ENCODE results near the gene ZNF469.
A peak's percentile ranks its signal among the peaks of the same experiment; 100 is the strongest.
"Not testable (repeated sequence)": the region's sequence is repeated elsewhere in the genome, so short reads cannot be mapped to it uniquely, and the experiment has no call there.

ZNF469 gene

GRCh38 chr16:88356124-88356726, 26.5 kb upstream of the ZNF469 start:
- DNase-seq (ENCODE audit: low read depth): peak; percentile 48
- TF ChIP-seq, protein P1, sequence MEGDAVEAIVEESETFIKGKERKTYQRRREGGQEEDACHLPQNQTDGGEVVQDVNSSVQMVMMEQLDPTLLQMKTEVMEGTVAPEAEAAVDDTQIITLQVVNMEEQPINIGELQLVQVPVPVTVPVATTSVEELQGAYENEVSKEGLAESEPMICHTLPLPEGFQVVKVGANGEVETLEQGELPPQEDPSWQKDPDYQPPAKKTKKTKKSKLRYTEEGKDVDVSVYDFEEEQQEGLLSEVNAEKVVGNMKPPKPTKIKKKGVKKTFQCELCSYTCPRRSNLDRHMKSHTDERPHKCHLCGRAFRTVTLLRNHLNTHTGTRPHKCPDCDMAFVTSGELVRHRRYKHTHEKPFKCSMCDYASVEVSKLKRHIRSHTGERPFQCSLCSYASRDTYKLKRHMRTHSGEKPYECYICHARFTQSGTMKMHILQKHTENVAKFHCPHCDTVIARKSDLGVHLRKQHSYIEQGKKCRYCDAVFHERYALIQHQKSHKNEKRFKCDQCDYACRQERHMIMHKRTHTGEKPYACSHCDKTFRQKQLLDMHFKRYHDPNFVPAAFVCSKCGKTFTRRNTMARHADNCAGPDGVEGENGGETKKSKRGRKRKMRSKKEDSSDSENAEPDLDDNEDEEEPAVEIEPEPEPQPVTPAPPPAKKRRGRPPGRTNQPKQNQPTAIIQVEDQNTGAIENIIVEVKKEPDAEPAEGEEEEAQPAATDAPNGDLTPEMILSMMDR (conservative IDR thresholded peaks at IDR 0.05; ENCODE audit: low read depth, low read length): no peak
- no peak overlapping the region for H3K4me3 ChIP-seq (ENCODE audit: low read depth, low read length)

DNA sequence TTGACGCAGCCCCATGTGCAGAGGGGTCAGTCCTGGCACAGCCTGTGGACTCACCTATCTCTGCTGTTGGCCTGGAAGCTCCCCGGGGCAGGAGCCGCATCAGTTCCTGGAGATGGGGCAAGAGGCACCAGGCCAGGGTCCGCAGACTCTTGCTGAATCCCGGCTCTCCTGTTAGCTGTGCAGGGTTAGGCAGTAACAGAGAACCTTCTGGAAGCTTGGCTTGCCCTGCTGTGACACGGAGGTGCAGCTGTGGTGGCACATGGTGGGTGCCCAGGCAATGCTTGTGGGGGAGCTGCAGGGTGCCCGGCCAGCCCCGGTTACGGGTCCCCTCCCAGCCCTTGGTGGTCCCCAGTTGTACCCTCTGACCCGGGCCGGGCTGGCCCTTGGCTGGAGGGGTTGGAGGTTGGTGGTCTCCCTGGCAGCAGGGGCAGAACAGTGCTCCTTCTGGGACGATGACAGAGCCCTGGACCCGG, 26.0 kb upstream of the ZNF469 start:
- DNase-seq (ENCODE audit: low read depth): no peak
- TF ChIP-seq, protein P1 (conservative IDR thresholded peaks at IDR 0.05; ENCODE audit: low read depth, low read length): no peak
- H3K4me3 ChIP-seq (ENCODE audit: low read depth, low read length): no peak overlapping the region

DNA sequence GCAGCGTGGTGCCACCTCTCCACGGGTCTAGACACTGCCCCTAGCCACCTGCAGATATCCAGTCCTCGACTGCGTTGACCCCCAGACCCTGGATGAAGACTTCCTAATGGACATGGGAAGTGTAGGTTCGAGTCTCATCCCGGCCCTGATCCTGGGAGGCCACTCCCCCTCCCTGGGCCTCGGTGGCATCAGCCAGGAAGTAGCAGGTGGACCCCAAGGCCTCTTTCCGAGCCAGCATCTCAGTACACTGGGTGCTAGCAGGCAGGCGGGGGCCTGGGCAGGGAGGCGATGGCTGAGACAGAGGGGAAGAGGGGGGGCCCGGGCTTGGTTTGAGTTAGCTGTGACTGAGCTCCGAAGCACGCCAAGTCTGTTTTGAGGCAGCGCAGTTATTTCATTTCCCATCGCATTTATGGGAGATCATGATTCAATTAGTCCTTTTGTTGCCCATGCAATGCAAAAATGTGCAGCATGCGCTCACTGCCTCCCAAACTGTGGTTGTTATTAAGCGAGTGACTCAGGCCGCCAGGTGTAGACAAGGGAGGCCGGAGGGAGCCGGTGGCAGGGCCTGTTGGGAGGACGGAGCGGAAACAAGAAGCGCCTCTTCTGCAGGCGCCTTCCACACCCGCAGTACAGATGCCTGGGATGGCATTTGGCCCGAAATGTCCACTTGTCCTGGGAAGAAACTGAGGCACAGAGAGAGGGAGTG, 25.3 kb upstream of the ZNF469 start:
- no peak for DNase-seq (ENCODE audit: low read depth)
- TF ChIP-seq, protein P1 (conservative IDR thresholded peaks at IDR 0.05; ENCODE audit: low read depth, low read length): no peak
- H3K4me3 ChIP-seq (ENCODE audit: low read depth, low read length): no peak overlapping the region

GRCh38 chr16:88358023-88358420, 24.7 kb upstream of the ZNF469 start:
- no peak overlapping the region for H3K4me3 ChIP-seq (ENCODE audit: low read depth, low read length)
- no peak for DNase-seq (ENCODE audit: low read depth)
- TF ChIP-seq, protein P1 (conservative IDR thresholded peaks at IDR 0.05; ENCODE audit: low read depth, low read length): no peak

DNA sequence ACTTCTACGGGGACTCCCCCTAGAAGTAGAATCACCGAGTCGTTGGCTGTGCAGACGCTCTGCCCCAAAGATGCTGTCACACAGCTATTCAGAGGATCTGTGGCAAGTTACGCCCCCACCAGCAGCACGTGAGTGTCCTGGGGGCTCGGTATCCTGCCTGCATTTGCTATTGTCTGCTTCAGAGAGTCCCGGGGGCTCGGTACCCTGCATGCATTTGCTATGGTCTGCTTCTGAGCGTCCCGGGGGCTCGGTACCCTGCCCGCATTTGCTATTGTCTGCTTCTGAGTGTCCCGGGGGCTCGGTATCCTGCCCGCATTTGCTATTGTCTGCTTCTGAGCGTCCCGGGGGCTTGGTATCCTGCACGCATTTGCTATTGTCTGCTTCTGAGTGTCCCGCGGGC, 23.8 kb upstream of the ZNF469 start:
- TF ChIP-seq, protein P1 (conservative IDR thresholded peaks at IDR 0.05; ENCODE audit: low read depth, low read length): no peak
- no peak overlapping the region for H3K4me3 ChIP-seq (ENCODE audit: low read depth, low read length)
- no peak for DNase-seq (ENCODE audit: low read depth)

- not testable (repeated sequence) for H3K4me3 ChIP-seq (ENCODE audit: low read depth, low read length); DNase-seq (ENCODE audit: low read depth)
These were observed 22.4 kb upstream of the ZNF469 start for GRCh38 chr16:88360401-88360800.

DNA sequence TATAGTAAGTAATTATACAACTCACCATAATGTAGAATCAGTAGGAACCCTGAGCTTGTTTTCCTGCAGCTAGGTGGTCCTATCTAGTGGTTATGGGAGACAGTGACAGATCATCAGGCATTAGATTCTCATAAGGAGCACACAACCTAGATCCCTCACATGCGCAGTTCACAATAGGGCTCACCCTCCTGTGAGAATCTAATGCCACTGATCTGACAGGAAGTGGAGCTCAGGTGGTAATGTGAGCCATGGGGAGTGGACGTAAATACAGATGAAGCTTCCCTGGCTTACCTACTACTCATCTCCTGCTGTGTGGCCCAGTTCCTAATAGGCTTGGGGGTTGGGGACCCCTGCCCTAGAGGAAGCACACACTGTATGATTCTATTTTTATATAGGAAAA, 21.8 kb upstream of the ZNF469 start:
- no peak overlapping the region for H3K4me3 ChIP-seq (ENCODE audit: low read depth, low read length)
- DNase-seq (ENCODE audit: low read depth): no peak
- TF ChIP-seq, protein P1 (conservative IDR thresholded peaks at IDR 0.05; ENCODE audit: low read depth, low read length): no peak

All from choroid plexus epithelial cell (primary cell).